ENCODE results near the gene LSM10.

DNA sequence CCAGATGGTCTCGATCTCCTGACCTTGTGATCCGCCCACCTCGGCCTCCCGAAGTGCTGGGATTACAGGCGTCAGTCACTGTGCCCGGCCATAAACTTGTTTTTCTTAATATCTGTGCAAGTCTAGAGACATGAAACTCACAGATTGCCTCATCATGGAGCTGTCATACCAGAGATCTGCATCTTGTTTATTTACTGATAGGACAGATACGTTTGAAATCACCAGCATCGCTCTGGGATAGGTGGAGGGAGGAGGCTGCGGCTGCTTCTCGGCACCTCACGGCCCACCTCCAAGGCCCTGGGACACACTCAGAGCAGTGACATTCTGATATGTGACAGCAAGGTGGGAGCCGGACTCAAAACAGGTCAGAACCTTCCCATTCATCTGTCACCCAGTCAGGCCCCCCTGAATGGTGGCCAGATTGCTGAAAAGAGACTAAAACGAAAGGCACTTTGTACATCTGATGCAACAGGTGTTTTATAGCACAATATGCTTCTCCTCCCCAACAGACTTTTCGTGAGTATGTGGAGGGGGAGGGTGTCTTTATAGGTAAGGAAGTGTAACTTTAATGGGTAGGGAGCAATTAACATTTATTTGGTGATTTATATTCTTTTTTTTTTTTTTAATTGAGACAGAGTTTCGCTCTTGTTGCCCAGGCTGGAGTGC is 18.1 kb upstream of the LSM10 start:
- no peak for TF ChIP-seq JUN (IDR thresholded peaks at IDR 0.05; ENCODE audit: borderline replicate concordance, insufficient read depth, insufficient read length, low read depth)
- no peak for TF ChIP-seq POLR2A (IDR thresholded peaks at IDR 0.05; ENCODE audit: low read depth, low read length)

Data from endothelial cell of umbilical vein (primary cell).